Measurements from ENCODE around the gene ZNF569.
"Not testable (repeated sequence)": the region's sequence is repeated elsewhere in the genome, so short reads cannot be mapped to it uniquely, and the experiment has no call there.

The ZNF569 gene

DNA sequence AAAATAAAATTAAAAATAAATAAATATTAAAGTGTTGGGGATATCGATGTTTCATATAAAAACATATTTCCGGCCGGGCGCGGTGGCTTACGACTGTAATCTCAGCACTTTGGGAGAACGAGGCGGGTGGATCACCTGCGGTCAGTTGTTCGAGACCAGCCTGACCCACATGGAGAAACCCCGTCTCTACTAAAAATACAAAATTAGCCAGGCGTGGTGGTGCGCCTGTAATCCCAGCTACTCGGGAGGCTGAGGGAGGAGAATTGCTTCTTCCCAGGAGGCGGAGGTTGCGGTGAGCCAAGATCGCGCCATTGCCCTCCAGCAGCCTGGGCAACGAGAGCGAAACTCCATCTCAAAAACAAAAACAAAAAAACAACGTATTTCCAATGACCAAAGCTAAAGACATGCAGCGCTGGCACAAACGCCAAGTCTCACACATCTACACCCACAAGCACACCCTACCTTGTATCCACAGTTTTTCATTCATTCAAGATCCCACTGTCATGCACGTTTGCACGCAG is 907 bp downstream of the ZNF569 start:
- Mint-ChIP-seq H3K36me3 (ENCODE audit: low read depth) (peaks cover 50% of the 10 kb centered on the region), H3K27me3 (no peaks in the 10 kb centered on the region), H3K9me3 (peaks cover 20% of the 10 kb centered on the region), H3K4me3 (peak overlapping the region; percentile 96), H3K4me1 (ENCODE audit: low read depth) (peaks cover 23% of the 10 kb centered on the region), H3K27ac (peak overlapping the region; percentile 94)
- intact Hi-C loops (cut with micrococcal nuclease), result loop anchor here (2.0 to 10.0 kb wide), 4 partner anchors 96 to 799 kb away; partner anchors contain the start of genes ZNF383, ZNF461, ZNF527 and ZNF585B

DNA sequence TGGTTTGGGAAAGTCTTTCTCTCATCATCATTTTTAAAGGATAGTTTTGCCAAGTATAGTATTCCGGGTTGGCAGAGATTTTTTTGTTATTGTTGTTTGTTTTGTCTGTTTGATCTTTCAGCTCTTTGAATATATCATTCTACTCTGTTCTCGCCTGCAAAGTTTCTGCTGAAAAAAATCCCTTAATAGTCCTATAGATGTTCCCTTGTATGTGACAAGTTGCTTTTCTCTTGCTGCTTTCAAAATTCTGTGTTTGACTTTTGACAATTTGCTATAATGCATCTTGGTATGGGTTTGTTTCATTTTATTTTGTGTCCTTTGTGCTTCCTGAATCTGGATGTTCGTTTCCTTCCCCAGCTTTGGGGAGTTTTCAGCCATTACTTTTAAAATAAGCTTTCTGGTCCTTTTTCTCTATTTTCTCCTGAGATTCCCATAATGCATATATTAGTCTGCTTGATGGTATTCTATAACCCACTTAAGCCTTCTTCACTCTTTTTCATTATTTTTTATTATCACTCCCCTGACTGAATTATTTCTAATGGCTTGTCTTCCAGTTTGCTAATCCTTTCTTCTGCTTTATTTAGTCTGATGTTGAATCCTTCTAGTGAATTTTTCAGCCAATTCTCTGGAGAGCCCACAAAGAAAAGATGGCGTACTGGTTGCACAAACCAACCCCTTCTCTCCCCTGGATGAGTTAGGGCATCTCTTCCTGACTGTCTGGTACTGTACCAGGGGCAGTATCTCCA is 14.6 kb downstream of the ZNF569 start:
- Mint-ChIP-seq H3K27ac (no peak overlapping the region), H3K36me3 (ENCODE audit: low read depth) (peaks cover 49% of the 10 kb centered on the region), H3K4me1 (ENCODE audit: low read depth) (no peaks in the 10 kb centered on the region), H3K4me3 (no peak overlapping the region), H3K27me3 (no peaks in the 10 kb centered on the region), H3K9me3 (peaks cover 95% of the 10 kb centered on the region)
- intact Hi-C loops (cut with micrococcal nuclease), result no loop called here

DNA sequence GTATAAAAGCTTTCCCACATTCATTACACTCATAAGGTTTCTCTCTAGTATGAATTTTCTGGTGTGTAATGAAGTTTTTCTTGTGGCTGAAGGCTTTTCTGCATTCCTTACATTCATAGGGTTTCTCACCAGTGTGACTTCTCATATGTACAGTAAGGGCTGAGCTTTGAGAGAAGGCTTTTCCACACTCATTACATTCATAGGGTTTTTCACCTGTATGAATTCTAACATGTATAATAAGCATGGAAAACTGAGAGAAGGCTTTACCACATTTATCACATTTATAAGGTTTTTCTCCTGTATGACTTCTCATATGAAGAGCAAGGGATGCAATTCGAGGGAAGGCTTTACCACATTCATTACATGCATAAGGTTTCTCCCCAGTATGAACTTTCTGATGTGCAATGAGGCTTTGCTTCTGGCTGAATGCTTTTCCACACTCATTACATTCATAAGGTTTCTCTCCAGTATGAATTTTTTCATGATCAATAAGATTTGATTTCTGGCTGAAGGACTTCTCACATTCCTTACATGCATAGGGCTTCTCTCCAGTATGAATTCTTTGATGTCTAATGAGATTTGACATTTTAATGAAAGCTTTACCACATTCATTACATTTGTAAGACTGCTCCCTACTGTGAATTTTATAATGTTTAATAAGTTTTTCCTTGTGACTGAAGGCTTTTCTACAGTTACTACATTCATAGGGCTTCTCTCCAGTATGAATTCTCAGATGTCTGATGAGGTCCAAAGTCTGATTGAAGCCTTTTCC is 53.7 kb downstream of the ZNF569 start:
- Mint-ChIP-seq H3K27me3 (no peaks in the 10 kb centered on the region), H3K4me3 (no peak overlapping the region), H3K4me1 (ENCODE audit: low read depth) (no peaks in the 10 kb centered on the region), H3K9me3 (peaks cover 92% of the 10 kb centered on the region), H3K36me3 (ENCODE audit: low read depth) (peaks cover 37% of the 10 kb centered on the region), H3K27ac (no peak overlapping the region)
- intact Hi-C loops (cut with micrococcal nuclease), result no loop called here

GRCh38 chr19:37412700-37413099 is 54.5 kb downstream of the ZNF569 start:
- intact Hi-C loops (cut with micrococcal nuclease), result no loop called here
- H3K4me3 Mint-ChIP-seq, result no peak overlapping the region
- H3K9me3 Mint-ChIP-seq, result peaks cover 92% of the 10 kb centered on the region
- peaks cover 29% of the 10 kb centered on the region for H3K36me3 Mint-ChIP-seq (ENCODE audit: low read depth)
- H3K27ac Mint-ChIP-seq, result no peak overlapping the region
- H3K4me1 Mint-ChIP-seq (ENCODE audit: low read depth), result no peaks in the 10 kb centered on the region
- H3K27me3 Mint-ChIP-seq, result no peaks in the 10 kb centered on the region

GRCh38 chr19:37406140-37406846 is 61.0 kb downstream of the ZNF569 start:
- H3K4me1 Mint-ChIP-seq (ENCODE audit: low read depth); H3K27me3 Mint-ChIP-seq; intact Hi-C loops (cut with micrococcal nuclease); H3K27ac Mint-ChIP-seq; H3K4me3 Mint-ChIP-seq; H3K36me3 Mint-ChIP-seq (ENCODE audit: low read depth): not testable (repeated sequence)
- peaks cover 94% of the 10 kb centered on the region for H3K9me3 Mint-ChIP-seq

GRCh38 chr19:37403403-37403802 is 63.8 kb downstream of the ZNF569 start:
- H3K4me3 Mint-ChIP-seq, result no peak overlapping the region
- H3K27me3 Mint-ChIP-seq, result no peaks in the 10 kb centered on the region
- intact Hi-C loops (cut with micrococcal nuclease), result no loop called here
- H3K27ac Mint-ChIP-seq, result no peak overlapping the region
- no peaks in the 10 kb centered on the region for H3K36me3 Mint-ChIP-seq (ENCODE audit: low read depth)
- H3K4me1 Mint-ChIP-seq (ENCODE audit: low read depth), result no peaks in the 10 kb centered on the region
- H3K9me3 Mint-ChIP-seq, result peaks cover 100% of the 10 kb centered on the region

GRCh38 chr19:37401078-37401477 is 66.2 kb downstream of the ZNF569 start:
- H3K9me3 Mint-ChIP-seq, result peaks cover 97% of the 10 kb centered on the region
- intact Hi-C loops (cut with micrococcal nuclease), result no loop called here
- H3K27me3 Mint-ChIP-seq, result no peaks in the 10 kb centered on the region
- no peaks in the 10 kb centered on the region for H3K4me1 Mint-ChIP-seq (ENCODE audit: low read depth)
- H3K36me3 Mint-ChIP-seq (ENCODE audit: low read depth), result no peaks in the 10 kb centered on the region
- H3K4me3 Mint-ChIP-seq, result no peak overlapping the region
- H3K27ac Mint-ChIP-seq, result no peak overlapping the region

- H3K27ac Mint-ChIP-seq; H3K27me3 Mint-ChIP-seq; H3K4me3 Mint-ChIP-seq; H3K4me1 Mint-ChIP-seq (ENCODE audit: low read depth); intact Hi-C loops (cut with micrococcal nuclease): not testable (repeated sequence)
- H3K9me3 Mint-ChIP-seq, result peaks cover 87% of the 10 kb centered on the region
- peaks cover 30% of the 10 kb centered on the region for H3K36me3 Mint-ChIP-seq (ENCODE audit: low read depth)
Observed at GRCh38 chr19:37391399-37391798, 75.8 kb downstream of the ZNF569 start.

DNA sequence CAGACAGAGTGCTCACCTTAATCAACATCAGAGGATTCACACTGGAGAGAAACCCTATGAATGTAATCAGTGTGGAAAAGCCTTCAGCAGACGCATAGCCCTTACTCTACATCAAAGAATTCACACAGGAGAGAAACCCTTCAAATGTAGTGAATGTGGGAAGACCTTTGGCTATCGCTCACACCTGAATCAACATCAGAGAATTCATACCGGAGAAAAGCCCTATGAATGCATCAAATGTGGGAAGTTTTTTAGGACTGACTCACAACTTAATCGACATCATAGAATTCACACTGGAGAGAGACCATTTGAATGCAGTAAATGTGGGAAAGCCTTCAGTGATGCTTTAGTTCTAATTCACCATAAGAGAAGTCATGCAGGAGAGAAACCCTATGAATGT is 78.0 kb downstream of the ZNF569 start:
- no peak overlapping the region for H3K4me3 Mint-ChIP-seq
- no peaks in the 10 kb centered on the region for H3K4me1 Mint-ChIP-seq (ENCODE audit: low read depth)
- H3K9me3 Mint-ChIP-seq, result peaks cover 90% of the 10 kb centered on the region
- H3K27ac Mint-ChIP-seq, result no peak overlapping the region
- no peaks in the 10 kb centered on the region for H3K27me3 Mint-ChIP-seq
- H3K36me3 Mint-ChIP-seq (ENCODE audit: low read depth), result peaks cover 52% of the 10 kb centered on the region
- intact Hi-C loops (cut with micrococcal nuclease), result no loop called here

- peak within 1 kb of the TSS; percentile 98 for H3K4me3 Mint-ChIP-seq
- peaks cover 18% of the 10 kb centered on the region for H3K9me3 Mint-ChIP-seq
- H3K27ac Mint-ChIP-seq, result peak within 1 kb of the TSS; percentile 98
- H3K36me3 Mint-ChIP-seq (ENCODE audit: low read depth), result peaks cover 13% of the 10 kb centered on the region
- intact Hi-C loops (cut with micrococcal nuclease), result loop anchor here (2.0 to 5.0 kb wide), 5 partner anchors 36 to 532 kb away; partner anchors contain the start of genes ZNF540, ZNF569, ZNF571 and ZNF790
- peaks cover 9% of the 10 kb centered on the region for H3K4me1 Mint-ChIP-seq (ENCODE audit: low read depth)
- no peaks in the 10 kb centered on the region for H3K27me3 Mint-ChIP-seq
Observed at GRCh38 chr19:37370880-37371661, 96.2 kb downstream of the ZNF569 start, which contains the start of gene ZNF527. Gene ZNF527, plus strand, starts transcription at chr19:37371099. Its CDS starts 3,100 bp downstream, at chr19:37374199.

DNA sequence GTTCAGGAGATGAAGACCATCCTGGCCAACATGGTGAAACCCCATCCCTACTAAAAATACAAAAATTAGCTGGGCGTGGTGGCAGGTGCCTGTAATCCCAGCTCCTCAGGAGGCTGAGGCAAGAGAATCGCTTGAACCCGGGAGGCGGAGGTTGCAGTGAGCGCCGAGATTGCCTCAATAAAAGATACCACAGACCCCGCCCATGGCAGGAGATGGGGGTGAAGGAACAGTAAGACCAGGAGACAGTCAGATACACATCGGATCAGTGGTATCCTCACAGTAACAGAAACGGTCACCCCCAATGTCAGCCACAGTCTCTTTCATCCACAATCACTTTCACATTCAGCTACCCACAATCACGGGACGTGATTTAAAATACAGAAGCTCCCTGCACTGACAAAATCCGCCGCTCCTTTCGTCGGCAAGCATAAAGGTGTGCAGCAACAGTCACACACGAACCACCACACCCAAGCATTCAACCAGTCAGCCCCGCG is 96.8 kb downstream of the ZNF569 start:
- peak overlapping the region; percentile 98 for H3K27ac Mint-ChIP-seq
- H3K36me3 Mint-ChIP-seq (ENCODE audit: low read depth), result peaks cover 13% of the 10 kb centered on the region
- H3K27me3 Mint-ChIP-seq; H3K4me1 Mint-ChIP-seq (ENCODE audit: low read depth): not testable (repeated sequence)
- H3K9me3 Mint-ChIP-seq, result peaks cover 24% of the 10 kb centered on the region
- intact Hi-C loops (cut with micrococcal nuclease), result loop anchor here (2.0 to 5.0 kb wide), 5 partner anchors 36 to 532 kb away; partner anchors contain the start of genes ZNF540, ZNF569, ZNF571 and ZNF790
- H3K4me3 Mint-ChIP-seq, result peak overlapping the region; percentile 98

GRCh38 chr19:37362733-37363132 is 104.5 kb downstream of the ZNF569 start:
- no peaks in the 10 kb centered on the region for H3K4me1 Mint-ChIP-seq (ENCODE audit: low read depth)
- H3K9me3 Mint-ChIP-seq, result peaks cover 77% of the 10 kb centered on the region
- peaks cover 65% of the 10 kb centered on the region for H3K36me3 Mint-ChIP-seq (ENCODE audit: low read depth)
- intact Hi-C loops (cut with micrococcal nuclease), result no loop called here
- no peak overlapping the region for H3K27ac Mint-ChIP-seq
- no peaks in the 10 kb centered on the region for H3K27me3 Mint-ChIP-seq
- H3K4me3 Mint-ChIP-seq, result no peak overlapping the region

- intact Hi-C loops (cut with micrococcal nuclease), result no loop called here
- Mint-ChIP-seq H3K27me3 (no peaks in the 10 kb centered on the region), H3K27ac (no peak overlapping the region), H3K36me3 (ENCODE audit: low read depth) (peaks cover 73% of the 10 kb centered on the region), H3K4me3 (no peak overlapping the region), H3K4me1 (ENCODE audit: low read depth) (no peaks in the 10 kb centered on the region), H3K9me3 (peaks cover 84% of the 10 kb centered on the region)
Observed at GRCh38 chr19:37361994-37362393, 105.2 kb downstream of the ZNF569 start.
